HG03575 (cell line): ENCODE measurements around the gene PLA2G2F.

Source experiments
- ATAC-seq: cut with Tn5 transposase; IDR thresholded peaks from one replicate; pipeline ENCODE4 v1.9.1; 2021; ENCODE audit not compliant: unreplicated experiment, insufficient number of reproducible peaks, low FRiP score; ENCODE audit errors: extremely low read depth

PLA2G2F gene

DNA sequence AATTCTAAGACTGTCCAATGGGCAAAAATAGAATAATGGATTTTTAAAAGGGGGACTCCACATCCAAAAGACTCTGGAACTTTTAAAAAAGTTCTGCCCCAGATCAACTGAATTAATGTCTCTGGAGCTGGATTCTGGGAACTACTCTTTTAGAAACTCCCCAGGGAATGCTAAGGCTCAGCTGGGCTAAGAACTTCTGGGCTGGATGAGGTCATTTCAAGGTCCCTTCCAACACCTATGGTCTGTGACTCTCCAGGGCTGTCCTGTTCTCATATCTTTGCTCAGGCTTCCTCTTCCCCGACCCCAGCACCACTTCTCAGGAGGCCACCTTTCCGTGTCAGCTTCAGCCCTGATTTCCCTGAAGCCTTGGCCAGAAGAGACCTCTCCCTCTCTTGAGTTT, 60.7 kb downstream of the PLA2G2F start:
- no peak for ATAC-seq
